GM12873 (cell line): ENCODE results near the gene PI3.

Experiments
- TF ChIP-seq, protein P1 (sequence below): IDR thresholded peaks from 2 replicates; pipeline ENCODE4 v1.5.1; 2012; ENCODE audit warnings: low read depth, mild to moderate bottlenecking, moderate library complexity, low read length, control low read depth; ENCODE audit not compliant: insufficient read depth; ENCODE audit errors: missing control alignments

PI3 gene

GRCh38 chr20:45153147-45153546 is 21.6 kb upstream of the PI3 start:
- TF ChIP-seq, protein P1, sequence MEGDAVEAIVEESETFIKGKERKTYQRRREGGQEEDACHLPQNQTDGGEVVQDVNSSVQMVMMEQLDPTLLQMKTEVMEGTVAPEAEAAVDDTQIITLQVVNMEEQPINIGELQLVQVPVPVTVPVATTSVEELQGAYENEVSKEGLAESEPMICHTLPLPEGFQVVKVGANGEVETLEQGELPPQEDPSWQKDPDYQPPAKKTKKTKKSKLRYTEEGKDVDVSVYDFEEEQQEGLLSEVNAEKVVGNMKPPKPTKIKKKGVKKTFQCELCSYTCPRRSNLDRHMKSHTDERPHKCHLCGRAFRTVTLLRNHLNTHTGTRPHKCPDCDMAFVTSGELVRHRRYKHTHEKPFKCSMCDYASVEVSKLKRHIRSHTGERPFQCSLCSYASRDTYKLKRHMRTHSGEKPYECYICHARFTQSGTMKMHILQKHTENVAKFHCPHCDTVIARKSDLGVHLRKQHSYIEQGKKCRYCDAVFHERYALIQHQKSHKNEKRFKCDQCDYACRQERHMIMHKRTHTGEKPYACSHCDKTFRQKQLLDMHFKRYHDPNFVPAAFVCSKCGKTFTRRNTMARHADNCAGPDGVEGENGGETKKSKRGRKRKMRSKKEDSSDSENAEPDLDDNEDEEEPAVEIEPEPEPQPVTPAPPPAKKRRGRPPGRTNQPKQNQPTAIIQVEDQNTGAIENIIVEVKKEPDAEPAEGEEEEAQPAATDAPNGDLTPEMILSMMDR, result no peak

DNA sequence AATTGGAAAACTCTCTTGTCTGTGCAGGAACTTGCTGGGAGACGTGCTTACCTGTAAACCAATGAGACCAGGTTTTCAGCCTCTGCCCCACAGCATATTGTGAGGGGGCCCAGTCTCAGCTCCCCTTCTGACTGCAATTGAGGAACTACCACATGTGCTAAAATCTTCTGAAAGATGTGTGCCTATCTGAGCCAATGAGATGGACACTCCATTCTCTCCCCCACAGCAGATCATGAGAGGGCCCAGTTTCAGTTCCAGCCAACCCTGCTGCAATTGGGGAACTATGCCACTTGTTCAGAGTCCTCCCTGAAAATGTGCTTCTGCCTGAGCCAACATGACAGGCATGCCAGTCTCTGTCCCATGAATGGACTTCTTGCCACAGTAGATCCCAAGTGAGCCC is 20.9 kb upstream of the PI3 start:
- TF ChIP-seq, protein P1, result no peak

- TF ChIP-seq, protein P1, result no peak
Observed at GRCh38 chr20:45154183-45154582, 20.5 kb upstream of the PI3 start.

DNA sequence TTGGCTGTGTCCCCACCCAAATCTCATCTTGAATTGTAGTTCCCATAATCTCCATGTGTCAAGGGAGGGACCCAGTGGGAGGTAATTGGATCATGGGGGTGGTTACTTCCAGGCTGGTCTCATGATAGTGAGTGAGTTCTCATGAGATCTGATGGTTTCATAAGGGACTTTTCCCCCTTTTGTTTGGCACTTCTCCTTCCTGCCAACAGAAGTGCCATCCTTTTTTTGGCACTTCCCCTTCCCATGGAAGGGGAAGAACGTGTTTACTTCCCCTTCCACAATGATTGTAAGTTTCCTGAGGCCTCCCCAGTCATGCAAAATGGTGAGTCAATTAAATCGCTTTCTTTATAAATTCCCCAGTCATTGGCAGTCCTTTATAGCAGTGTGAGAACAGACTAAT is 18.0 kb upstream of the PI3 start:
- TF ChIP-seq, protein P1, result no peak

GRCh38 chr20:45157962-45158361 is 16.7 kb upstream of the PI3 start:
- TF ChIP-seq, protein P1, result no peak

GRCh38 chr20:45163083-45163803 is 11.5 kb upstream of the PI3 start:
- TF ChIP-seq, protein P1, result no peak

- TF ChIP-seq, protein P1, result no peak
Observed at GRCh38 chr20:45164906-45165305, 9.8 kb upstream of the PI3 start.
